GM06990 (cell line): ENCODE measurements around the gene COL16A1.
A peak's percentile ranks its signal among the peaks of the same experiment; 100 is the strongest.

ENCODE experiments used
- DNase-seq: peaks from one replicate; pipeline ENCODE4 v3.0.0-alpha.2; 2011; ENCODE audit not compliant: insufficient read length; ENCODE audit errors: extremely low read depth
- H3K27me3 ChIP-seq: replicated peaks from 2 replicates; pipeline ENCODE4 v1.6.0; 2011; ENCODE audit warnings: low read length; ENCODE audit not compliant: control insufficient read depth, insufficient read depth
- H3K36me3 ChIP-seq: 2 replicates; pipeline ENCODE4 v1.5.1; 2011; ENCODE audit warnings: low read length; ENCODE audit not compliant: control insufficient read depth, insufficient read depth
- H3K4me3 ChIP-seq: replicated peaks from 2 replicates; pipeline ENCODE4 v1.5.1; 2011; ENCODE audit warnings: low read depth, mild to moderate bottlenecking, control low read depth, low read length
- CTCF ChIP-seq: IDR thresholded peaks from 2 replicates; pipeline ENCODE4 v1.5.1; 2011; ENCODE audit warnings: low read length, control low read depth, mild to moderate bottlenecking, inconsistent platforms; ENCODE audit not compliant: insufficient read depth, poor library complexity, severe bottlenecking

Gene COL16A1

DNA sequence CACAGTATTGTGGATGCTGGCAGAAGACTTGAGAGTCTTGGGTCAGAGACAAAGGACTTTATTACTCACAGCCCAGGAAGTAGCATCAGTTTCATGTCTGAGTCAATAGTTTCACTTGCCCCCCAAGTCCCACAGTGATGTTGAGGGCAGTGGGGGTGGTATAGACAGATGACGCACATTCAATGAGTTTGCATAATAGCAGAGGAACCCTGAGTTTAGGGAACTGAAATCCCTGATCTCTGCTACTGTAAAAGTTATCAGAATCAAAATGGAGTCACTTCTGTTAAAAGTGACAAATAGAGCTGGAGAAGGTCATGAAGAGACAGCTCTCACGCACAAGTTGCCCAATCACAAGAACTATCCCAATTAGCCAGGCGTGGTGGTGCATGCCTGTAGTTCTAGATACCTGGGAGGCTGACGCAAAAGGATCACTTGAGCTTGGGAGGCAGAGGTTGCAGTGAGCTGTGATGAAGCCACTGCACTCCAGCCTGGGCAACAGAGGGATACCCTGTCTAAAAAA is 97.8 kb downstream of the COL16A1 start:
- H3K36me3 ChIP-seq, result no peaks in the 10 kb centered on the region
- H3K4me3 ChIP-seq, result no peak overlapping the region
- H3K27me3 ChIP-seq, result no peaks in the 10 kb centered on the region
- no peak for TF ChIP-seq CTCF
- DNase-seq, result peak; percentile 78
